GM19463 (cell line): ENCODE measurements around the gene TBC1D4.
A peak's percentile ranks its signal among the peaks of the same experiment; 100 is the strongest.

Experiments used
- ATAC-seq: cut with Tn5 transposase; IDR thresholded peaks from one replicate; pipeline ENCODE4 v1.9.1; 2021; ENCODE audit warnings: mild to moderate bottlenecking, moderate library complexity; ENCODE audit not compliant: unreplicated experiment

TBC1D4 gene, protein sequence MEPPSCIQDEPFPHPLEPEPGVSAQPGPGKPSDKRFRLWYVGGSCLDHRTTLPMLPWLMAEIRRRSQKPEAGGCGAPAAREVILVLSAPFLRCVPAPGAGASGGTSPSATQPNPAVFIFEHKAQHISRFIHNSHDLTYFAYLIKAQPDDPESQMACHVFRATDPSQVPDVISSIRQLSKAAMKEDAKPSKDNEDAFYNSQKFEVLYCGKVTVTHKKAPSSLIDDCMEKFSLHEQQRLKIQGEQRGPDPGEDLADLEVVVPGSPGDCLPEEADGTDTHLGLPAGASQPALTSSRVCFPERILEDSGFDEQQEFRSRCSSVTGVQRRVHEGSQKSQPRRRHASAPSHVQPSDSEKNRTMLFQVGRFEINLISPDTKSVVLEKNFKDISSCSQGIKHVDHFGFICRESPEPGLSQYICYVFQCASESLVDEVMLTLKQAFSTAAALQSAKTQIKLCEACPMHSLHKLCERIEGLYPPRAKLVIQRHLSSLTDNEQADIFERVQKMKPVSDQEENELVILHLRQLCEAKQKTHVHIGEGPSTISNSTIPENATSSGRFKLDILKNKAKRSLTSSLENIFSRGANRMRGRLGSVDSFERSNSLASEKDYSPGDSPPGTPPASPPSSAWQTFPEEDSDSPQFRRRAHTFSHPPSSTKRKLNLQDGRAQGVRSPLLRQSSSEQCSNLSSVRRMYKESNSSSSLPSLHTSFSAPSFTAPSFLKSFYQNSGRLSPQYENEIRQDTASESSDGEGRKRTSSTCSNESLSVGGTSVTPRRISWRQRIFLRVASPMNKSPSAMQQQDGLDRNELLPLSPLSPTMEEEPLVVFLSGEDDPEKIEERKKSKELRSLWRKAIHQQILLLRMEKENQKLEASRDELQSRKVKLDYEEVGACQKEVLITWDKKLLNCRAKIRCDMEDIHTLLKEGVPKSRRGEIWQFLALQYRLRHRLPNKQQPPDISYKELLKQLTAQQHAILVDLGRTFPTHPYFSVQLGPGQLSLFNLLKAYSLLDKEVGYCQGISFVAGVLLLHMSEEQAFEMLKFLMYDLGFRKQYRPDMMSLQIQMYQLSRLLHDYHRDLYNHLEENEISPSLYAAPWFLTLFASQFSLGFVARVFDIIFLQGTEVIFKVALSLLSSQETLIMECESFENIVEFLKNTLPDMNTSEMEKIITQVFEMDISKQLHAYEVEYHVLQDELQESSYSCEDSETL (N-terminal part only)

DNA sequence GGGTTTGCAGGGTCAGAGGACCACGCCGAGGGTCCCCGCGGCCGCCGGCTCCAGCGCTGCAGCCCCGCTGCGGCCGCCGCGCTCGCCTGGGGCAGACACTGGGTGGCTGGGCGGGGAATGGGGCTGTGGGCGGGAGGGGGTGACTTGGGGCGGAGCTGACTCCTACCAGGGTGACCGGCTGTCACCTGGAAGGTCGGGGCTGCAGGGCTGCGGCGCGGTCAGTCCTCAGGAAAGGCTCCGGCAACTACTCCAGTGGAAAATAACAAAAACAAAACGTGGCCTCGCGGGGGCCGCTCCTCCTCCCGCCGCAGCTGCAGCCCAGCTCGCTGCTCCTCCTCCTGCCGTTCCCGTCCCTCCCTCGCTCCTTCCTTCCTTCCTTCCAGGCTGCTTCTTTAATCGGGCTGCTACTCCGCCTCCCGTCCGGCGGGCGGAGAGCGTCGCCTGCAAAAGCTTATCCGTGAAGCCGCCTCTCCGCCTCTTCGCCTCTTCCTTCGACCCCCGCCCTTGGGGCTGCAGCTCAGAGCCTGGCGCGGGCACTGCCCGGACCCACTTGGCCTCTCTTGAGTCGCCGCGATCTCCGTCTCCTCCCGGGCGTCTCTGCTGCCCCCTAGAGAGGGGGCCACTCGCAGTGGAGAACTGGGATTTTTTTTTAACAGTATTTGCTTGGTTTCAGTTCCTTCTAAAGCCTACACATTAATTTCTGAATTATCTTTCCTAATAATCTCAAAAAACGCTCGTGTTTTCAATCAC is at the start of gene TBC1D4:
TBC1D4 (minus strand) TSS at position 100 of the 750 bp plus-strand sequence. CDS start 402 bp downstream, outside the sequence.
- ATAC-seq = peak; percentile 68

DNA sequence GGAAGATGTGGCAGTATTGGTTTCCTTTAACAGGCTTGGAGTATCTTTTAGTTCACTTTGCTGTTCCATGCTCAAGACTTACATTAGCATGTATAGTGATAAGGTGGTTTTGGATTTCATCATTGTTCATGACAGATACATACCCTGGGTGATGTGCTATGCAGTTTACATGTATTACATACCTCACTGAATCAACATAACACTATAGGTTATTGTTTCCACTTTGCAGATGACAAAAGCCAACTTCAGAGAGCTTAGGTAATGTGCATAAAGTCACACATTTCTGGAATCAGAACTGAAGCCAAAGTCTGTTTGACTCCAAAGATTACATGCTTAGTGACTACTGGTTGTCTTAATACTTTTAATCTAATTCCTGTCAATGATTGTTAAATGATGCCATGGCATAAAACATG is 48.6 kb upstream of the TBC1D4 start:
- no peak for ATAC-seq

- ATAC-seq = no peak
These were observed 40.0 kb upstream of the TBC1D4 start for GRCh38 chr13:75521956-75522355.

DNA sequence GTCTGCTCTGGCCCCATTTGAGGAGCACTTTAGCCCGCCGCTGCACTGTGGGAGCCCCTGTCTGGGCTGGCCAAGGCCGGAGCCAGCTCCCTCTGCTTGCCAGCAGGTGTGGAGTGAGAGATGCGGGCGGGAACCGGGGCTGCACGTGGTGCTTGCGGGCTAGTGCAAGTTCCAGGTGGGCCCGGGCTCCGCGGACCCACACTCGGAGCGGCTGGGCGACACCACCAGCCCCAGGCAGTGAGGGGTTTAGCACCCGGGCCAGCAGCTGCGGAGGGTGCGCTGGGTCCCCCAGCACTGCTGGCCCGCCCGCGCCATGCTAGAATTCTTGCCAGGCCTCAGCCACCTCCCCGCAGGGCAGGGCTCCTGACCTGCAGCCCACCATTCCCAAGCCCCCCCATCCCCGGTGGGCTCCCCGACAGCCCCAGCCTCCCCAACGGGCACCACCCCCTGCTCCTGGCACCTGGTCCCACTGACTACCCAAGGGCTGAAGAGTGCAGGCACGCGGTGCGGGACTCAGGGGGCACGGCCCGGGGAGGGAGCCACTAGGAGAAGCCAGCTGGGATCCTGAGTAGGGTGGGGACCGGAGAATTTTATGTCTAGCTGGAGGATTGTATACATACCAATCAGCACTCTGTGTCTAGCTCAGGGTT is 36.6 kb upstream of the TBC1D4 start:
- ATAC-seq = no peak

DNA sequence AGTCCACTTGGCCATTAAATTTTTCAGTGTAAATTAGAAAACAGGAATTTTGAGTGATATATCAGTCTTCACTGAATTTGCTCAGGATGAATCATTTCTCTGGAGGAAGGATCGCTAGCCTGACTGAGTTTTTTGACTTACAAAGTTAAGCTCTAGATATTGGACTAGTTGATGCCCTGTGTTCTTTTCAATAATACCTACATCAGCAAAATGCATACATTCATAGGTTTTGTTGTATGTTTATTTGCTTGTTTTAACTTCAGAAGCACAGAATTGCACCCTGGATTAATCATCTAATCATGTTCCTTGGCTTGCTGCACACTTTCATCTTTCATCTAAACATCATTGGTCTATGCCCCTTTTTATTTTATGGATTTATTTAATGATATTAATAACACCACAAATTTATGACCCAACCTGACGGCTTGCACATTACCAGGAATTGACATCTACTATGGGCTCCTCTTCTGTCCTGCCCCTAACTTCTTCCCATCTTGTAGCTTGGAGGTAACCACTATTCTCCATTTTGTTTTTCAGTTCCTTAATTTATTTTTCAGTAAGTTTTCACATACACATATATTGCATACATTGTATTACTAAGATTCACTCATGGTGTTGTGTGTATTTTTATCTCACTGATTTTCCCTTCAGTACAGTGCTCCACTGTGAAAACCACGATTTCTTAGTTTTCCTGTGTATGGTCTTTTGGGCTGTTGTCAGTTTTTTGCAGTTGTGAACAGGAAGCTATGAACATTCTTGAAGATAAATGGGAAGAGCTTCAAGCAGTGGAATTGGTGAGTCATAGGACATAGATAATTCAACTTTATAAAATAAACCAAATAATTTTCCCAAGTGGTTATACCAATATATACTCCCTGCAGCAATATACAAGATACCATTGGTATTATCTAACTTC is 32.4 kb upstream of the TBC1D4 start:
- ATAC-seq = no peak

GRCh38 chr13:75513271-75513670 is 31.3 kb upstream of the TBC1D4 start:
- ATAC-seq = no peak

GRCh38 chr13:75512253-75512652 is 30.3 kb upstream of the TBC1D4 start:
- peak; percentile 90 for ATAC-seq

DNA sequence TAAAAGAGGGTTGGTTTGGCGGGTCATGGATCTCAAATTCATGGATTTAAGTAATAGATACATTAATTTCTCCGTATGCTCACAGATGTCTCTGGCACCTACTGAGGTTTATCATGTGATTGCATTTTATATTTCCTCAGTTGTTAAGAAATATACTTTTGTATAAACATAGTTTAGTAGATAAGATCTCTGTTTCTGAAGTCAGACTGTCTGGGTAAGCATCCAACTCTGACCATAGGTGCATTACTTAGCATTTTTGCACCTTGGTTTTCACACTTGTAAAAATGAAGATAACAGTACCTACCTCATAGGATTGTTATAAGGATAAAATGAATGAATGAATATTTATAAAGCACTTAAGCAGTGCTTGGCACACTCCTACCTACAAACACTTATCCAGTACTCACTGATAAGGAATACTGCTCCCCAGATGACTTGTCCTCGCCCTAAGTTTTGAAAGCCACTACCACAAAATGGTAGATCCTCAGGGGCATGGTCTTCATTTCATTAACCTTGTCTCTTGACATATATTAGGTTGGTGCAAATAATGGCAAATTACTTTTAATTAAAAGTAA is 29.2 kb upstream of the TBC1D4 start:
- no peak for ATAC-seq

- ATAC-seq = no peak
These were observed 26.1 kb upstream of the TBC1D4 start for GRCh38 chr13:75508002-75508548.

DNA sequence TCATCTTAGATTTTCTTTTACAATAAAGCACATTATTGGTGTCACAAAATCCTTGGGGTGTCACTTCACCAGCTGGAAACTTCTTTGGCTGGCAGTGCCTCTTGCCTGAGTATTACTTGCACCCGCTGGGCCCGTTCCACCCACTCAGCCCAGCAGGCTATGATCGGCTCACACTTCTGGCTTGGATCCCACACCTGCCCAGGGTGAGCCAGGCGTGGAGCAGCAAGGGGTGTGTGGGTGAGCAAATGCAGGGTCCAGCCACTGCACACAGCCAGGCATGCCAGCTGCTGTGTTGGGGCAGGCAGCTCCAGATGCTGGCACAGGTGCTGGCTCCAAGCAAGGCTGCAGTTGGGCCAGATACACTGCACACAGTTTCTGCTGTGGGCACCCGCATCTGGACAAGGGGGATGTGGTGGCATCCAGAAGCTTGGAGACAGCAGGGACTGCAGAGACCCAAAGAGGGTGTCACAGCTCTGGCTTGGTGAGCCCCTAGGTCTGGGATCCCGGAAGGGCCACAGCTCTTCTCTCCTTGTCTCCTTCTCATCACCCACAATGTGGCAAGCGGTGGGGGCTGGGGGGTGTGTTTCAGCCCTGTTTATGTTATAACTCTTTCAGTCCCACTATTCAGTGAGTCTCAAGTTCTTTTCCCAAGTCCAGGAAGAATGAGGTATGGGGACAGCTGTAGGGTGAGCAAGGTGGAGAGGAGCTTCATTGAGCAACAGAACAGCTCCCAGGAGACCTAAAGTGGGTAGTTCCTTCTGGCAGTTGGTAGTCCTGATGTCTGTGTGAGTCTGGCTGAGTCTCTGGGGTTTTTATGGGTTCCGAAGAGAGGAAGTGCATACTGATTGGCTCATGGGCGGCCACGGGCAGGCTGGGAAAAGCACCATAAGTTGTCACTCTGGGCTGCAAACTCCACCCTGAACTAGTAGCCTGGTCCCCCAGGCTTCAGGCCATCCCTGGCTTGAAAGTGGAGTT is 25.3 kb upstream of the TBC1D4 start:
- peak; percentile 35 for ATAC-seq

DNA sequence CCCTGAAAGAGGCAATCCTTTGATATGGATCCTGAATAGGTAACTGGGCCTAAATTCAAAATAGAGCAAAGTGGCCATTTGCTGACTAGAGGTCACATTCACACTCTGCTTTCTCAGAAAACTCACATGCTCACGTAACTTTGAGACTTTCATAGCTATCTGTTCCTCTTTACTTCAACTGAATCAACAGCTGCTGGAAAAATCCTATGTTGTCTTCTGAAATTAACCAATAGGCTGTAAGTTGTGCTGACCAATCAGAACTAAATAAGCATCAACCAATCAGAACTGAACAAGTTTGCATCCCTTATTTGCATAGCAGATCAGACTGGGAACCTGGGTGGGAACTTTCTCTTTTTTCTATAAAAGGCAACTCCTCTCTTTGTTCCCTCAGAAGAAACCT is 24.0 kb upstream of the TBC1D4 start:
- ATAC-seq = no peak

DNA sequence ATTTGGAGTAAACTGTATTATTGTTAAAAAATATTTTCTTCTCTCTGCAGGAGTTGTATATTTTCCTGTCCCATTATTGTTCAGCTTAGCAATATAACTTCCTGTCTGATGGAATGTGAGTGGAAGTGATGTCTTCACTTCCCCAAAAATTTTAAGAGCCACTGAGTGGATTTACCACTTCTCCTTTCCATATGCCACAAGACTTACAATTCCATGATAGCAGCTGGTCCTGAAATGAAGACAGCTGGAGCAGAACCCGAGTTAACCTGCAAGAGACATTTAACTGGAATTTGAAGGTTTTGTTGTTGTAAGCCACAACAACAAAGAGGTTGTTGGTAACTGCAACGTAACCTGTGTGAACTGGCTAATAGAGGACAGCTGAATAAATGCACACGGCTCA is 23.4 kb upstream of the TBC1D4 start:
- no peak for ATAC-seq

DNA sequence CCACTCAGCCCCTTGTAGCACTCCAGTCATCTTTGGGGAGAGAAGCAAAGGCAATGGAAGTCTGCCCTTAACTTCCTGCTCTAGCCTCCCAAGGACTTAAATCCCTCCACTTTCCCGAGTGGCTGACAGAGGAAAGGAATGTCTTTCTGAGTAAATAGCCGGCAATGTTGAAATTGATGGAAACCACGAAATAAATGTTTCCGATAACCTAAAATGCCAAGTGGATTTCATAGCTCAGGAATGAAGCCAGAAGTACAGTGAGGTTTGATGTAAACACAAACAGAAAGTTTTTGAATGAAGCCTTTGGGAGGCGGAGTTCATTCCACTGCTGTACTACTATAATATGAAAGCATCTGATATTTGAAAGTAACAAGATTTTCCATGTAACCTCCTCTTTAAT is 14.0 kb upstream of the TBC1D4 start:
- no peak for ATAC-seq

DNA sequence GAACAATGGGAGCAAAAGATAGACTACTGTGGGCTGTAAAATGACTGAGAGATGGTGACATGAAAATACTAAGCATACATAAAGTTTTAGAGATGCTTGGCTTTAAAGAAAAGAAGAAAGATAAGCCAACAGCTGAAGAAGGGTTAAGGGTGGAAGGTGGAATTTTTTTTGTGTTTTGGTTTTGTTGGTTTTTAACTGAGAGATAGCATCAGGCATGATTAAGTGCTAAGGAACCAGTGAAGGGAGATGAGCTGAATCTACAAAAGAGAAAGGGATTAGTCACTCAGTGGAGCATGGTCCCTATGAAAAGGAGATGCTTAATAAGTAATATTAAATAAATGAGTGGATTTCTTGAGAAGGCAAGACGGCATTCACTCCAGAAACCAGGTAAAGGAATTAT is 12.5 kb upstream of the TBC1D4 start:
- no peak for ATAC-seq

GRCh38 chr13:75493156-75493555 is 11.2 kb upstream of the TBC1D4 start:
- ATAC-seq = no peak

DNA sequence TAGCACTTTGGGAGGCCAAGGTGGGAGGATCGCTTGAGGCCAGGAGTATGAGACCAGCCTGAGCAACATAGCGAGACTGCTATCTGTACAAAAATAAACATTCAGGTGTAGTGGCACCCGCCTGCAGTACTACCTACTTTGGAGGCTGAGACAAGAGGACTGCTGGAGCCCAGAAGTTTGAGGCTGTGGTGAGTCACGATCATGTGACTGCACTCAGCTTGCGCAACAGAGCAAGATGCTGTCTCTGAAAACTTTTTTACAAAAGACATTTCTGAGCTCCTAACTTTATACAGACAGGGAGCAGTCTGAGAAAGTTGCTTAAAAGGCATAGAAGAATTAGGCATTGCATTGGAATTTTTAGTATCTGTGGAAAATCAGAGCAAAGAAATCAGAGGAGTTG is 10.4 kb upstream of the TBC1D4 start:
- ATAC-seq = no peak

DNA sequence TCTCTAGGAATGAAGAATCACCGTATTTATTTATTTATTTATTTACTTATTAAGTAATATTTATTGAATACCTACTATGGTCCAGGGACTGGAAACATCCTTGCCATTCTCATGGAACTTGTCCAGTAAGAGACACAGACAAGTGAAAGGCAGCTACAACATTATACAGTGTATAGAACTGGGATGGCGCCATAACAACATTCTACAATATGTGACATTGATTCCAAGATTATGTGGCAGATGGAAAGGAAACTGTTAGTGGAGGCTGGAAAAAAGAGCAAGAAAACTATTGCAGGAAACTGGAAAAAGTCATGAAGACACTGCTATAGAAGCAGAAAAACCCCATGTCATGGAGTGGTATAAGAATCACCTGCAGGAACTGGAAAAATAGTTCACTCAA is 9.4 kb upstream of the TBC1D4 start:
- no peak for ATAC-seq
